ENCODE measurements around the gene IRGQ. TPM values are rescaled to one million over a fixed set of nuclear protein-coding genes. Genes with fewer than 3 reads are reported as not detected.
"Not testable (repeated sequence)": the region's sequence is repeated elsewhere in the genome, so short reads cannot be mapped to it uniquely, and the experiment has no call there.

The IRGQ gene
- total RNA-seq, 2 experiments from 2014 or later, result 19.8 to 24.6 TPM

GRCh38 chr19:43553656-43554055, 42.3 kb downstream of the IRGQ start:
- H3K36me3 Mint-ChIP-seq, result peaks cover 9% of the 10 kb centered on the region
- peaks cover 11% of the 10 kb centered on the region for H3K4me1 Mint-ChIP-seq
- H3K27ac Mint-ChIP-seq, result no peak overlapping the region
- no peak for DNase-seq
- H3K9me3 Mint-ChIP-seq, result no peaks in the 10 kb centered on the region
- H3K4me3 Mint-ChIP-seq, result no peak overlapping the region
- no peaks in the 10 kb centered on the region for H3K27me3 Mint-ChIP-seq

GRCh38 chr19:43552616-43553015, 43.3 kb downstream of the IRGQ start:
- no peaks in the 10 kb centered on the region for H3K27me3 Mint-ChIP-seq
- no peaks in the 10 kb centered on the region for H3K9me3 Mint-ChIP-seq
- H3K4me3 Mint-ChIP-seq, result no peak overlapping the region
- peaks cover 8% of the 10 kb centered on the region for H3K36me3 Mint-ChIP-seq
- DNase-seq, result no peak
- peaks cover 11% of the 10 kb centered on the region for H3K4me1 Mint-ChIP-seq
- no peak overlapping the region for H3K27ac Mint-ChIP-seq

- Mint-ChIP-seq H3K27ac (no peak overlapping the region), H3K36me3 (peaks cover 8% of the 10 kb centered on the region)
These were observed 43.8 kb downstream of the IRGQ start for GRCh38 chr19:43552198-43552450.

GRCh38 chr19:43551399-43552197, 44.3 kb downstream of the IRGQ start:
- Mint-ChIP-seq H3K27ac (no peak overlapping the region), H3K4me1 (peaks cover 11% of the 10 kb centered on the region), H3K36me3 (peaks cover 8% of the 10 kb centered on the region), H3K4me3 (no peak overlapping the region), H3K27me3 (no peaks in the 10 kb centered on the region), H3K9me3 (no peaks in the 10 kb centered on the region)
- DNase-seq, result no peak

More at GRCh38 chr19:43552198-43552450, 43.8 kb downstream of the IRGQ start:
- Mint-ChIP-seq H3K4me3 (no peak overlapping the region), H3K27me3 (no peaks in the 10 kb centered on the region), H3K9me3 (no peaks in the 10 kb centered on the region), H3K4me1 (peaks cover 11% of the 10 kb centered on the region)
- no peak for DNase-seq

GRCh38 chr19:43548706-43549105, 47.2 kb downstream of the IRGQ start:
- no peaks in the 10 kb centered on the region for H3K27me3 Mint-ChIP-seq
- H3K36me3 Mint-ChIP-seq, result peaks cover 6% of the 10 kb centered on the region

GRCh38 chr19:43547926-43548325, 48.0 kb downstream of the IRGQ start:
- H3K4me3 Mint-ChIP-seq, H3K36me3 Mint-ChIP-seq, H3K9me3 Mint-ChIP-seq, H3K27me3 Mint-ChIP-seq, H3K27ac Mint-ChIP-seq, DNase-seq, H3K4me1 Mint-ChIP-seq: not testable (repeated sequence)

More at GRCh38 chr19:43548706-43549105, 47.2 kb downstream of the IRGQ start:
- H3K4me1 Mint-ChIP-seq, result no peaks in the 10 kb centered on the region
- H3K9me3 Mint-ChIP-seq, result no peaks in the 10 kb centered on the region
- H3K4me3 Mint-ChIP-seq, result no peak overlapping the region
- no peak overlapping the region for H3K27ac Mint-ChIP-seq
- DNase-seq, result no peak

- H3K9me3 Mint-ChIP-seq, result no peaks in the 10 kb centered on the region
- no peak overlapping the region for H3K4me3 Mint-ChIP-seq
- no peak for DNase-seq
- H3K4me1 Mint-ChIP-seq, result no peaks in the 10 kb centered on the region
- no peaks in the 10 kb centered on the region for H3K27me3 Mint-ChIP-seq
- H3K27ac Mint-ChIP-seq, result no peak overlapping the region
- H3K36me3 Mint-ChIP-seq, result peaks cover 4% of the 10 kb centered on the region
These were observed 49.4 kb downstream of the IRGQ start for GRCh38 chr19:43546581-43546980.

- no peaks in the 10 kb centered on the region for H3K9me3 Mint-ChIP-seq
- no peak for DNase-seq
- H3K27ac Mint-ChIP-seq, result no peak overlapping the region
- peaks cover 8% of the 10 kb centered on the region for H3K36me3 Mint-ChIP-seq
- H3K4me3 Mint-ChIP-seq, result no peak overlapping the region
- no peaks in the 10 kb centered on the region for H3K4me1 Mint-ChIP-seq
- no peaks in the 10 kb centered on the region for H3K27me3 Mint-ChIP-seq
These were observed 50.0 kb downstream of the IRGQ start for GRCh38 chr19:43545981-43546380.

- Mint-ChIP-seq H3K27ac (no peak overlapping the region), H3K4me3 (no peak overlapping the region), H3K9me3 (no peaks in the 10 kb centered on the region), H3K36me3 (peaks cover 13% of the 10 kb centered on the region), H3K27me3 (no peaks in the 10 kb centered on the region), H3K4me1 (no peaks in the 10 kb centered on the region)
- no peak for DNase-seq
These were observed 50.7 kb downstream of the IRGQ start for GRCh38 chr19:43545276-43545675.

GRCh38 chr19:43544077-43544476, 51.9 kb downstream of the IRGQ start:
- no peak for DNase-seq
- H3K27me3 Mint-ChIP-seq, result no peaks in the 10 kb centered on the region
- peaks cover 25% of the 10 kb centered on the region for H3K36me3 Mint-ChIP-seq
- no peaks in the 10 kb centered on the region for H3K4me1 Mint-ChIP-seq
- H3K9me3 Mint-ChIP-seq, result peaks cover 3% of the 10 kb centered on the region
- H3K27ac Mint-ChIP-seq, result no peak overlapping the region
- H3K4me3 Mint-ChIP-seq, result no peak overlapping the region

GRCh38 chr19:43541920-43542650, 53.8 kb downstream of the IRGQ start:
- Mint-ChIP-seq H3K36me3 (peaks cover 39% of the 10 kb centered on the region), H3K27ac (no peak overlapping the region), H3K27me3 (no peaks in the 10 kb centered on the region), H3K4me3 (no peak overlapping the region), H3K9me3 (peaks cover 7% of the 10 kb centered on the region), H3K4me1 (no peaks in the 10 kb centered on the region)
- no peak for DNase-seq

GRCh38 chr19:43540381-43540780, 55.6 kb downstream of the IRGQ start:
- Mint-ChIP-seq H3K36me3 (peaks cover 40% of the 10 kb centered on the region), H3K27me3 (no peaks in the 10 kb centered on the region), H3K4me3 (no peak overlapping the region), H3K4me1 (peaks cover under 1% of the 10 kb centered on the region), H3K9me3 (peaks cover 7% of the 10 kb centered on the region), H3K27ac (no peak overlapping the region)
- DNase-seq, result no peak

GRCh38 chr19:43538922-43539321, 57.0 kb downstream of the IRGQ start:
- no peak overlapping the region for H3K4me3 Mint-ChIP-seq
- H3K27ac Mint-ChIP-seq, result no peak overlapping the region
- no peaks in the 10 kb centered on the region for H3K27me3 Mint-ChIP-seq
- DNase-seq, result no peak
- H3K4me1 Mint-ChIP-seq, result peaks cover 3% of the 10 kb centered on the region
- H3K36me3 Mint-ChIP-seq, result peaks cover 40% of the 10 kb centered on the region
- peaks cover 7% of the 10 kb centered on the region for H3K9me3 Mint-ChIP-seq

GRCh38 chr19:43534816-43535761, 60.8 kb downstream of the IRGQ start:
- Mint-ChIP-seq H3K4me1 (peaks cover 14% of the 10 kb centered on the region), H3K36me3 (peaks cover 26% of the 10 kb centered on the region), H3K9me3 (peaks cover 7% of the 10 kb centered on the region), H3K27me3 (no peaks in the 10 kb centered on the region), H3K4me3 (peak overlapping the region; percentile 40), H3K27ac (peak overlapping the region; percentile 76)
- DNase-seq, result peak; percentile 36

Measured in activated naive CD8-positive, alpha-beta T cell treated with anti-CD3 and anti-CD28 coated beads for 36 hours (primary cell).